Astrocyte (in vitro differentiated cells and primary cell): ENCODE results near the gene TMEM40. TPM values are rescaled to one million over a fixed set of nuclear protein-coding genes. Genes with fewer than 3 reads are reported as not detected.

Experiments used
- DNase-seq: peaks from one replicate; pipeline ENCODE4 v3.0.0-alpha.2; 2010; ENCODE audit warnings: low read depth
- FAIRE-seq: peaks from 2 replicates; lab custom pipeline; 2011; peaks lifted over from hg19 to GRCh38; lab: Jason Lieb, UNC
- H2AFZ ChIP-seq: 2 replicates; pipeline ENCODE4 v1.6.0; 2012; ENCODE audit warnings: low read depth, low read length, inconsistent platforms
- H3K27ac ChIP-seq: 2 replicates; pipeline ENCODE4 v1.5.1; 2011; ENCODE audit warnings: low read depth, low read length, inconsistent platforms
- H3K27me3 ChIP-seq: 2 replicates; pipeline ENCODE4 v1.6.0; 2011; ENCODE audit warnings: low read length, inconsistent platforms; ENCODE audit not compliant: insufficient read depth
- H3K36me3 ChIP-seq: 2 replicates; pipeline ENCODE4 v1.5.1; 2011; ENCODE audit warnings: low read length, inconsistent platforms; ENCODE audit not compliant: insufficient read depth
- H3K4me1 ChIP-seq: 2 replicates; pipeline ENCODE4 v1.5.1; 2011; ENCODE audit warnings: low read length, inconsistent platforms; ENCODE audit not compliant: insufficient read depth
- H3K4me2 ChIP-seq: 2 replicates; pipeline ENCODE4 v1.6.0; 2012; ENCODE audit warnings: low read length, inconsistent platforms
- H3K4me3 ChIP-seq: 2 replicates; pipeline ENCODE4 v1.5.1; 2011; ENCODE audit warnings: low read depth, mild to moderate bottlenecking, low read length, inconsistent platforms; ENCODE audit not compliant: insufficient read depth
- H3K79me2 ChIP-seq: 2 replicates; pipeline ENCODE4 v1.6.0; 2012; ENCODE audit warnings: mild to moderate bottlenecking, low read length, inconsistent platforms; ENCODE audit not compliant: insufficient read depth
- H3K9ac ChIP-seq: 2 replicates; pipeline ENCODE4 v1.6.0; 2012; ENCODE audit warnings: mild to moderate bottlenecking, low read length, inconsistent platforms
- H3K9me3 ChIP-seq: 2 replicates; pipeline ENCODE4 v1.5.1; 2012; ENCODE audit warnings: low read depth, mild to moderate bottlenecking, low read length, inconsistent platforms; ENCODE audit not compliant: insufficient read depth
- H4K20me1 ChIP-seq: 2 replicates; pipeline ENCODE4 v1.6.0; 2012; ENCODE audit warnings: low read length, inconsistent platforms; ENCODE audit not compliant: insufficient read depth
- H3K27ac Mint-ChIP-seq: one replicate; pipeline ENCODE4 v1.8.0; 2021; ENCODE audit warnings: mild to moderate bottlenecking, mixed read lengths; ENCODE audit not compliant: unreplicated experiment
- H3K27me3 Mint-ChIP-seq: one replicate; pipeline ENCODE4 v1.8.0; 2021; ENCODE audit warnings: low read depth, mixed read lengths; ENCODE audit not compliant: unreplicated experiment
- H3K36me3 Mint-ChIP-seq: one replicate; pipeline ENCODE4 v1.8.0; 2021; ENCODE audit warnings: low read depth, mixed read lengths; ENCODE audit not compliant: unreplicated experiment
- H3K4me1 Mint-ChIP-seq: one replicate; pipeline ENCODE4 v1.8.0; 2021; ENCODE audit warnings: low read depth, mixed read lengths; ENCODE audit not compliant: unreplicated experiment
- H3K4me3 Mint-ChIP-seq: one replicate; pipeline ENCODE4 v1.8.0; 2021; ENCODE audit warnings: mild to moderate bottlenecking, moderate library complexity, mixed read lengths; ENCODE audit not compliant: unreplicated experiment
- H3K9me3 Mint-ChIP-seq: one replicate; pipeline ENCODE4 v1.8.0; 2021; ENCODE audit warnings: mild to moderate bottlenecking, mixed read lengths; ENCODE audit not compliant: unreplicated experiment
- CTCF ChIP-seq: IDR thresholded peaks from 2 replicates; pipeline ENCODE4 v1.5.1; 2011; ENCODE audit warnings: low read depth, mild to moderate bottlenecking, inconsistent platforms, low read length, moderate library complexity; ENCODE audit not compliant: insufficient read depth
- EZH2 ChIP-seq: IDR thresholded peaks from 2 replicates; pipeline ENCODE4 v1.6.1; 2012; ENCODE audit warnings: mild to moderate bottlenecking, low read length, inconsistent platforms; ENCODE audit not compliant: insufficient read depth
- total RNA-seq: library from RNA; stranded (reverse); gene quantifications from 2 replicates; pipeline ENCODE4 v1.2.1, GENCODE V29; 2021

Gene TMEM40
- total RNA-seq, 1 donor from 2014 or later: 2.0 TPM

- no peak for FAIRE-seq
- TF ChIP-seq EZH2 (no peak), CTCF (no peak)
- no peak overlapping the region for H3K27ac Mint-ChIP-seq
- peaks cover 13% of the 10 kb centered on the region for H3K36me3 Mint-ChIP-seq
- peaks cover 4% of the 10 kb centered on the region for H3K4me1 Mint-ChIP-seq
- H3K79me2 ChIP-seq: no peaks in the 10 kb centered on the region
- H4K20me1 ChIP-seq: no peaks in the 10 kb centered on the region
- H3K36me3 ChIP-seq: peaks cover 6% of the 10 kb centered on the region
- H3K27me3 Mint-ChIP-seq: peaks cover 9% of the 10 kb centered on the region
- H3K4me3 Mint-ChIP-seq: no peak overlapping the region
- H3K27me3 ChIP-seq: no peaks in the 10 kb centered on the region
- no peak for DNase-seq
- H3K4me2 ChIP-seq: no peak overlapping the region
- no peak overlapping the region for H2AFZ ChIP-seq
- H3K9me3 Mint-ChIP-seq: no peaks in the 10 kb centered on the region
- no peak overlapping the region for H3K9ac ChIP-seq
- no peak overlapping the region for H3K4me3 ChIP-seq
- H3K4me1 ChIP-seq: peaks cover 4% of the 10 kb centered on the region
- no peak overlapping the region for H3K27ac ChIP-seq
- H3K9me3 ChIP-seq: no peaks in the 10 kb centered on the region
Measured at GRCh38 chr3:12807066-12807465, 48.0 kb upstream of the TMEM40 start.

- no peak overlapping the region for H2AFZ ChIP-seq
- no peaks in the 10 kb centered on the region for H3K4me1 ChIP-seq
- no peak overlapping the region for H3K4me2 ChIP-seq
- DNase-seq (no peak), FAIRE-seq (no peak)
- H3K27ac ChIP-seq: no peak overlapping the region
- H4K20me1 ChIP-seq: no peaks in the 10 kb centered on the region
- no peak overlapping the region for H3K27ac Mint-ChIP-seq
- no peak overlapping the region for H3K4me3 ChIP-seq
- H3K79me2 ChIP-seq: no peaks in the 10 kb centered on the region
- no peaks in the 10 kb centered on the region for H3K27me3 ChIP-seq
- peaks cover 13% of the 10 kb centered on the region for H3K36me3 Mint-ChIP-seq
- peaks cover under 1% of the 10 kb centered on the region for H3K27me3 Mint-ChIP-seq
- H3K4me1 Mint-ChIP-seq: no peaks in the 10 kb centered on the region
- H3K4me3 Mint-ChIP-seq: no peak overlapping the region
- H3K9ac ChIP-seq: no peak overlapping the region
- TF ChIP-seq CTCF (no peak), EZH2 (no peak)
- peaks cover 6% of the 10 kb centered on the region for H3K36me3 ChIP-seq
- H3K9me3 ChIP-seq: no peaks in the 10 kb centered on the region
- H3K9me3 Mint-ChIP-seq: no peaks in the 10 kb centered on the region
Measured at GRCh38 chr3:12803371-12803770, 44.3 kb upstream of the TMEM40 start.

GRCh38 chr3:12799525-12800440 lies 40.7 kb upstream of the TMEM40 start:
- TF ChIP-seq EZH2 (no peak), CTCF (no peak)
- peaks cover 5% of the 10 kb centered on the region for H3K4me1 ChIP-seq
- H3K27me3 Mint-ChIP-seq: peaks cover 7% of the 10 kb centered on the region
- no peaks in the 10 kb centered on the region for H3K9me3 Mint-ChIP-seq
- H3K27ac Mint-ChIP-seq: no peak overlapping the region
- no peaks in the 10 kb centered on the region for H3K79me2 ChIP-seq
- no peak overlapping the region for H3K27ac ChIP-seq
- no peak overlapping the region for H3K4me2 ChIP-seq
- peaks cover 5% of the 10 kb centered on the region for H3K36me3 ChIP-seq
- H3K4me3 ChIP-seq: no peak overlapping the region
- H3K9me3 ChIP-seq: no peaks in the 10 kb centered on the region
- no peak overlapping the region for H2AFZ ChIP-seq
- H3K27me3 ChIP-seq: no peaks in the 10 kb centered on the region
- DNase-seq (no peak), FAIRE-seq (no peak)
- H3K4me3 Mint-ChIP-seq: no peak overlapping the region
- H3K4me1 Mint-ChIP-seq: no peaks in the 10 kb centered on the region
- H3K9ac ChIP-seq: no peak overlapping the region
- peaks cover 6% of the 10 kb centered on the region for H3K36me3 Mint-ChIP-seq
- no peaks in the 10 kb centered on the region for H4K20me1 ChIP-seq
